K562 (cell line): ENCODE data around the gene SLX9. TPM values are rescaled to one million over a fixed set of nuclear protein-coding genes. Genes with fewer than 3 reads are reported as not detected.

ENCODE experiments used
- ATAC-seq: fragments of 200-7000 bp; cut with Tn5 transposase; 3 replicates; pipeline ENCODE4 v1.9.1; 2020; ENCODE audit warnings: moderate library complexity
- BruUV-seq: library from RNA; stranded (reverse); fragments of 400-500 nt; replicated peaks from 2 replicates; lab custom pipeline; 2021; lab: Mats Ljungman, UMichigan
- CTCF ChIA-PET: fragments of 300-600 bp; formaldehyde crosslinking; extraction: SDS; loops from one replicate; lab custom pipeline; 2021; ENCODE audit warnings: low intra/inter-chr PET ratio; lab: Yijun Ruan, JAX
- POLR2A ChIA-PET: fragments of 300-600, 350-650 bp; sonication (Branson Sonifier 250); formaldehyde crosslinking; extraction: SDS; loops from one replicate; lab custom pipeline; 2021; ENCODE audit warnings: antibody characterized with exemption, inconsistent platforms; lab: Yijun Ruan, JAX
- DNase-seq, 4 experiments: peaks; one replicate each; pipeline versions ENCODE4 v3.0.0 to v3.0.0-alpha.2; 2011 to 2018; ENCODE audit warnings: low spot score in 3 of 4, mixed read lengths in 3 of 4; ENCODE audit errors: extremely low read depth in 1 of 4
- FAIRE-seq: peaks from 2 replicates; lab custom pipeline; 2011; peaks lifted over from hg19 to GRCh38; lab: Jason Lieb, UNC
- H2AFZ ChIP-seq: 2 replicates; pipeline ENCODE4 v1.6.0; 2011; ENCODE audit warnings: low read depth, low read length, control low read depth, inconsistent platforms
- H3K27ac ChIP-seq: fragments of 200-600 bp; 3 replicates; pipeline ENCODE4 v1.8.0; 2011; ENCODE audit warnings: low read depth, mild to moderate bottlenecking, control low read depth, inconsistent platforms, low read length, moderate library complexity, mixed read lengths; ENCODE audit errors: extremely low read depth
- H3K27me3 ChIP-seq, 2 experiments: fragments of 300-600 bp in 1 of 2; 2 replicates in 1 of 2; 3 replicates in 1 of 2; pipeline versions ENCODE4 v1.6.0 to v1.8.0; 2011; ENCODE audit warnings: inconsistent platforms in 2 of 2, low read length in 2 of 2, mild to moderate bottlenecking in 1 of 2, mixed read lengths in 1 of 2, moderate library complexity in 1 of 2; ENCODE audit not compliant: control insufficient read depth in 2 of 2, insufficient read depth in 2 of 2
- H3K36me3 ChIP-seq: fragments of 300-600 bp; 3 replicates; pipeline ENCODE4 v1.8.0; 2011; ENCODE audit warnings: mild to moderate bottlenecking, low read length, inconsistent platforms; ENCODE audit not compliant: control insufficient read depth, insufficient read depth
- H3K4me1 ChIP-seq, 2 experiments: fragments of 200-600 bp in 1 of 2; replicated peaks in 1 of 2; 2 replicates in 1 of 2; 3 replicates in 1 of 2; pipeline versions ENCODE4 v1.5.1 to v1.8.0; 2011; ENCODE audit warnings: inconsistent platforms in 2 of 2, low read length in 2 of 2, mild to moderate bottlenecking in 1 of 2, mixed read lengths in 1 of 2, moderate library complexity in 1 of 2; ENCODE audit not compliant: control insufficient read depth in 2 of 2, insufficient read depth in 2 of 2
- H3K4me2 ChIP-seq: 2 replicates; pipeline ENCODE4 v1.6.1; 2011; ENCODE audit warnings: low read length, control low read depth, inconsistent platforms, mixed read lengths; ENCODE audit not compliant: insufficient read depth
- H3K4me3 ChIP-seq: fragments of 200-600 bp; sonication (generic), shearing (Covaris generic); 2 replicates; pipeline ENCODE4 v1.5.1; 2016; ENCODE audit warnings: control low read depth, inconsistent platforms
- H3K79me2 ChIP-seq: fragments of 200-600 bp; 3 replicates; pipeline ENCODE4 v1.8.0; 2011; ENCODE audit warnings: low read length, inconsistent platforms; ENCODE audit not compliant: control insufficient read depth, insufficient read depth
- H3K9ac ChIP-seq, 2 experiments: 2 replicates each; pipeline versions ENCODE4 v1.6.0 to v1.6.1; 2011; ENCODE audit warnings: low read depth in 2 of 2, low read length in 2 of 2, control low read depth in 1 of 2, inconsistent platforms in 1 of 2, mild to moderate bottlenecking in 1 of 2, mixed read lengths in 1 of 2; ENCODE audit not compliant: insufficient read depth in 1 of 2
- H3K9me1 ChIP-seq: one replicate; pipeline ENCODE4 v1.6.0; 2011; ENCODE audit warnings: inconsistent platforms, mild to moderate bottlenecking, low read length, moderate library complexity; ENCODE audit not compliant: control insufficient read depth, insufficient read depth
- H3K9me3 ChIP-seq: replicated peaks from 2 replicates; pipeline ENCODE4 v1.5.1; 2011; ENCODE audit warnings: low read depth, low read length, inconsistent platforms; ENCODE audit not compliant: control insufficient read depth, insufficient read depth
- H4K20me1 ChIP-seq: replicated peaks from 2 replicates; pipeline ENCODE4 v1.6.1; 2011; ENCODE audit warnings: low read length, inconsistent platforms, mixed read lengths; ENCODE audit not compliant: control insufficient read depth, insufficient read depth
- ETS2 ChIP-seq: IDR thresholded peaks from 2 replicates; pipeline ENCODE4 v1.6.1; 2016; ENCODE audit warnings: borderline replicate concordance, missing genetic modification characterization, mild to moderate bottlenecking, moderate library complexity, missing compliant biosample characterization; ENCODE audit not compliant: poor library complexity, severe bottlenecking
- HMG20A ChIP-seq: fragments of 450-650 bp; formaldehyde crosslinking; conservative IDR thresholded peaks from 2 replicates; pipeline ENCODE4 v1.4.0; 2020; ENCODE audit warnings: mild to moderate bottlenecking, mixed read lengths
- JUND ChIP-seq, 2 experiments: IDR thresholded peaks; 2 replicates in 1 of 2; 3 replicates in 1 of 2; pipeline ENCODE4 v1.6.1; 2011; ENCODE audit warnings: borderline replicate concordance in 2 of 2, low read depth in 2 of 2, low read length in 2 of 2, improper control_type of control experiment in 1 of 2, missing biosample characterization in 1 of 2, missing genetic modification characterization in 1 of 2, missing genetic modification reagents in 1 of 2
- PHTF2 ChIP-seq: fragments of 250-450 bp; sonication (Bioruptor Pico); IDR thresholded peaks from 2 replicates; pipeline ENCODE4 v1.5.0; 2021; ENCODE audit warnings: mild to moderate bottlenecking
- RBM34 ChIP-seq: fragments of 200-400 bp; formaldehyde crosslinking; IDR thresholded peaks from 2 replicates; pipeline ENCODE4 v1.6.1; 2018; ENCODE audit warnings: low read length, borderline replicate concordance; ENCODE audit not compliant: insufficient read depth
- TCF7 ChIP-seq: sonication (generic); IDR thresholded peaks from 2 replicates; pipeline ENCODE4 v1.6.1; 2016; ENCODE audit warnings: antibody characterized with exemption, borderline replicate concordance
- ZNF324 ChIP-seq: fragments of 250-450 bp; sonication (Bioruptor Pico); IDR thresholded peaks from 2 replicates; pipeline ENCODE4 v1.4.0; 2020; ENCODE audit warnings: mild to moderate bottlenecking
- WGBS: fragments of 100-300 bp; shearing (Covaris generic); methylation state at CpG from one replicate; pipeline ENCODE4 v1.1.6; 2016; ENCODE audit warnings: low coverage, mixed read lengths; ENCODE audit not compliant: insufficient coverage; ENCODE audit errors: missing lambda C conversion rate; 5-methylcytosine and 5-hydroxymethylcytosine counted together
- in situ Hi-C: fragments of 300-500 bp; cut with MboI; formaldehyde crosslinking; loops from 4 replicates; pipeline ENCODE4 v1.15.0; 2018; ENCODE audit warnings: inconsistent platforms, mixed read lengths
- intact Hi-C: fragments of 100-400 bp; cut with micrococcal nuclease; formaldehyde crosslinking; loops from 2 replicates; pipeline ENCODE4 v1.14.2; 2022
- polyA plus RNA-seq, 8 experiments: library from polyadenylated mRNA; depleted of rRNA in 4 of 8; stranded (reverse) in 5 of 8; unstranded in 3 of 8; fragments of >200 nt; fragmentation: Nextera tagmentation in 2 of 8; fragmentation: Illumina TruSeq in 1 of 8; extraction: Ambion mirVana in 2 of 8; extraction: Trizol in 1 of 8; gene quantifications; 2 replicates each; pipeline versions ENCODE4 v1.2.1 to v1.2.3, GENCODE V29; 2011 to 2014; ENCODE audit warnings: inconsistent platforms in 1 of 8, missing spikeins in 1 of 8
- total RNA-seq, 7 experiments: library from RNA; depleted of rRNA in 6 of 7; stranded (reverse); fragments of >200 nt in 6 of 7; fragmentation: Illumina TruSeq in 2 of 7; extraction: Trizol in 2 of 7; gene quantifications; 2 replicates each; pipeline versions ENCODE4 v1.2.1 to v1.2.3, GENCODE V29; 2011 to 2021; ENCODE audit warnings: low replicate concordance in 1 of 7

SLX9 gene
- total and polyA plus RNA-seq, 9 of the 15 experiments (the other 6 are each of a cell fraction or from before 2014, with no cell fraction given): 1.2 to 75.5 (median 16.5) TPM

DNA sequence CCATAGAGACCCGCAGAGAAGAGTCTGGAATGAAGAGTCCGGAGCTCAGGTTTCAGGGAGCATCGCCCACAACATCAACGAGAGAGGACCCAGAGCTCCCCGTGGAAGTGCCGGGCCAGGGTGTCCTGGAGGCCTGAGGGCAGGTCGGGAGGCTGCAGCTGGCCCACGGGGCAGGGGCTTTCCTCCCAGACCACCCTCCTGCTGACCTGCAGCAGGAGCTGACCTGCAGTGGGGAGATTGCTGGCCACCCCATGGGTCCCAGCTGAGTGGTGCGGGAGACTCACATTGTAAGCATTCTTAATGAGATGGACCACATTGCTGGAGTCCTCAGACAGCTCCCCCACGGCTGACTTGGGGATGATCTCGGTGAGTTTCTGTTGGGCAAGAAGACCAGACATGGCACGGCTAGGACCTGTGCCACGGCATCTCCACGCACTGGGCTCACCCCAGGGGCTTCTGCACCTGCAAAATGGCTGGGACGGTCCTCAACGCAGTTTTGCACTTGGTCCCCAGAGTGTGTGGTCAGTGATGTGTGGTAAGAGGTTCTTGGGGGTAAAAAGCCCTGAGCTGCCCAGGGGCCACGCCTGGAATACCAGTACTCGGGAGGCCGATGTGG lies 45.0 kb upstream of the SLX9 start:
- TF ChIP-seq ETS2 (tag) (no peak), JUND (IDR thresholded peaks at IDR 0.05; ENCODE audit: borderline replicate concordance, low read depth, low read length) (no peak), JUND (tag; IDR thresholded peaks at IDR 0.05; ENCODE audit: borderline replicate concordance, low read depth, low read length) (no peak), ZNF324 (CRISPR knock-in tag) (no peak), HMG20A (no peak), PHTF2 (no peak), RBM34 (no peak), TCF7 (no peak)
- intact Hi-C loops: no loop called here
- Histone ChIP-seq H3K9me3 (no peaks in the 10 kb centered on the region), H4K20me1 (peaks cover 23% of the 10 kb centered on the region), H3K27me3 (peaks cover 41 to 86% of the 10 kb centered on the region in 2 experiments), H3K36me3 (no peaks in the 10 kb centered on the region), H3K27ac (no peak overlapping the region), H3K79me2 (no peaks in the 10 kb centered on the region), H2AFZ (no peak overlapping the region), H3K4me2 (no peak overlapping the region), H3K9me1 (peaks cover 3% of the 10 kb centered on the region), H3K4me3 (no peak overlapping the region), H3K9ac (no peak overlapping the region), H3K4me1 (peaks cover 6 to 69% of the 10 kb centered on the region in 2 experiments)
- ATAC-seq (no peak), FAIRE-seq (no peak), DNase-seq (no peak)
- 7% methylated on average over 19 of the region's 19 CpGs for WGBS
- no TSS peak for BruUV-seq
- POLR2A ChIA-PET: interaction anchor here (0.8 to 1.4 kb wide), 5 partner anchors 10 to 62 kb away, joined by 3 to 4 read pairs (median 3); no protein-coding TSS in a partner anchor
- CTCF ChIA-PET: no interaction called here
- in situ Hi-C loops: no loop called here
